Cardiac fibroblast (primary cell): ENCODE data around the gene FAM174B.
A peak's percentile ranks its signal among the peaks of the same experiment; 100 is the strongest.
"Not testable (repeated sequence)": the region's sequence is repeated elsewhere in the genome, so short reads cannot be mapped to it uniquely, and the experiment has no call there.

Experiments used
- DNase-seq, 2 donors: peaks; one replicate each; pipeline versions ENCODE4 v3.0.0 to v3.0.0-alpha.2; 2010; ENCODE audit warnings: low read depth in 2 of 2
- H3K4me3 ChIP-seq, 2 donors: replicated peaks in 1 of 2; 1 replicate in 1 of 2; 2 replicates in 1 of 2; pipeline ENCODE4 v1.5.1; 2011; ENCODE audit warnings: low read depth in 2 of 2, low read length in 2 of 2, mild to moderate bottlenecking in 2 of 2, moderate library complexity in 1 of 2
- CTCF ChIP-seq: IDR thresholded peaks from one replicate; pipeline ENCODE4 v1.5.1; 2011; ENCODE audit warnings: low read depth, mild to moderate bottlenecking, low read length, inconsistent platforms

FAM174B gene

GRCh38 chr15:92610101-92610520 is 45.5 kb downstream of the FAM174B start:
- H3K4me3 ChIP-seq = no peak overlapping the region
- no peak for DNase-seq
- no peak for TF ChIP-seq CTCF

- DNase-seq = no peak
- H3K4me3 ChIP-seq = no peak overlapping the region
- TF ChIP-seq CTCF = no peak
Measured at GRCh38 chr15:92608866-92609700, 46.5 kb downstream of the FAM174B start.

GRCh38 chr15:92606836-92607150 is 48.8 kb downstream of the FAM174B start:
- DNase-seq, H3K4me3 ChIP-seq: not testable (repeated sequence)

GRCh38 chr15:92606126-92606835 is 49.3 kb downstream of the FAM174B start:
- TF ChIP-seq CTCF = no peak
- no peak overlapping the region for H3K4me3 ChIP-seq
- no peak for DNase-seq

- no peak for DNase-seq
- no peak overlapping the region for H3K4me3 ChIP-seq
- TF ChIP-seq CTCF = no peak
Measured at GRCh38 chr15:92605225-92605944, 50.2 kb downstream of the FAM174B start.

- H3K4me3 ChIP-seq = no peak overlapping the region
- DNase-seq = peak in 1 of 2 donors; percentile 58
- TF ChIP-seq CTCF = no peak
Measured at GRCh38 chr15:92603743-92604470, 51.7 kb downstream of the FAM174B start.
